SK-N-SH (cell line): ENCODE results near the gene UBASH3B.

ENCODE experiments used
- EP300 ChIP-seq, 2 experiments: IDR thresholded peaks; 2 replicates each; pipeline versions ENCODE4 v1.4.0 to v1.6.1; 2012; ENCODE audit warnings: borderline replicate concordance in 1 of 2, low read depth in 1 of 2, low read length in 1 of 2
- EZH2phosphoT487 ChIP-seq: fragments of 200-600 bp; sonication (generic); IDR thresholded peaks from 2 replicates; pipeline ENCODE4 v1.6.1; 2017; ENCODE audit warnings: low read depth, mixed run types, mild to moderate bottlenecking, antibody characterized with exemption, moderate library complexity, borderline replicate concordance
- FOXM1 ChIP-seq: IDR thresholded peaks from 2 replicates; pipeline ENCODE4 v1.4.0; 2012; ENCODE audit warnings: low read depth, mild to moderate bottlenecking
- GABPA ChIP-seq: IDR thresholded peaks from 2 replicates; pipeline ENCODE4 v1.4.0; 2012; ENCODE audit warnings: low read depth, mild to moderate bottlenecking
- TF ChIP-seq, protein P1 (sequence below): IDR thresholded peaks from 2 replicates; pipeline ENCODE4 v1.6.1; 2012; ENCODE audit warnings: mild to moderate bottlenecking, low read depth, low read length, moderate library complexity
- TF ChIP-seq, protein P2 (sequence below): fragments of 200-600 bp; sonication (generic); IDR thresholded peaks from 2 replicates; pipeline ENCODE4 v1.6.1; 2017; ENCODE audit warnings: antibody characterized with exemption, mild to moderate bottlenecking, moderate library complexity

- TF ChIP-seq EZH2phosphoT487 (no peak), GABPA (no peak), FOXM1 (no peak), EP300 (IDR thresholded peaks at IDR 0.05; ENCODE audit: borderline replicate concordance in 1 of 2, low read depth in 1 of 2, low read length in 1 of 2) (no peak)
- TF ChIP-seq, protein P1, sequence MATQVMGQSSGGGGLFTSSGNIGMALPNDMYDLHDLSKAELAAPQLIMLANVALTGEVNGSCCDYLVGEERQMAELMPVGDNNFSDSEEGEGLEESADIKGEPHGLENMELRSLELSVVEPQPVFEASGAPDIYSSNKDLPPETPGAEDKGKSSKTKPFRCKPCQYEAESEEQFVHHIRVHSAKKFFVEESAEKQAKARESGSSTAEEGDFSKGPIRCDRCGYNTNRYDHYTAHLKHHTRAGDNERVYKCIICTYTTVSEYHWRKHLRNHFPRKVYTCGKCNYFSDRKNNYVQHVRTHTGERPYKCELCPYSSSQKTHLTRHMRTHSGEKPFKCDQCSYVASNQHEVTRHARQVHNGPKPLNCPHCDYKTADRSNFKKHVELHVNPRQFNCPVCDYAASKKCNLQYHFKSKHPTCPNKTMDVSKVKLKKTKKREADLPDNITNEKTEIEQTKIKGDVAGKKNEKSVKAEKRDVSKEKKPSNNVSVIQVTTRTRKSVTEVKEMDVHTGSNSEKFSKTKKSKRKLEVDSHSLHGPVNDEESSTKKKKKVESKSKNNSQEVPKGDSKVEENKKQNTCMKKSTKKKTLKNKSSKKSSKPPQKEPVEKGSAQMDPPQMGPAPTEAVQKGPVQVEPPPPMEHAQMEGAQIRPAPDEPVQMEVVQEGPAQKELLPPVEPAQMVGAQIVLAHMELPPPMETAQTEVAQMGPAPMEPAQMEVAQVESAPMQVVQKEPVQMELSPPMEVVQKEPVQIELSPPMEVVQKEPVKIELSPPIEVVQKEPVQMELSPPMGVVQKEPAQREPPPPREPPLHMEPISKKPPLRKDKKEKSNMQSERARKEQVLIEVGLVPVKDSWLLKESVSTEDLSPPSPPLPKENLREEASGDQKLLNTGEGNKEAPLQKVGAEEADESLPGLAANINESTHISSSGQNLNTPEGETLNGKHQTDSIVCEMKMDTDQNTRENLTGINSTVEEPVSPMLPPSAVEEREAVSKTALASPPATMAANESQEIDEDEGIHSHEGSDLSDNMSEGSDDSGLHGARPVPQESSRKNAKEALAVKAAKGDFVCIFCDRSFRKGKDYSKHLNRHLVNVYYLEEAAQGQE, result no peak
- TF ChIP-seq, protein P2, sequence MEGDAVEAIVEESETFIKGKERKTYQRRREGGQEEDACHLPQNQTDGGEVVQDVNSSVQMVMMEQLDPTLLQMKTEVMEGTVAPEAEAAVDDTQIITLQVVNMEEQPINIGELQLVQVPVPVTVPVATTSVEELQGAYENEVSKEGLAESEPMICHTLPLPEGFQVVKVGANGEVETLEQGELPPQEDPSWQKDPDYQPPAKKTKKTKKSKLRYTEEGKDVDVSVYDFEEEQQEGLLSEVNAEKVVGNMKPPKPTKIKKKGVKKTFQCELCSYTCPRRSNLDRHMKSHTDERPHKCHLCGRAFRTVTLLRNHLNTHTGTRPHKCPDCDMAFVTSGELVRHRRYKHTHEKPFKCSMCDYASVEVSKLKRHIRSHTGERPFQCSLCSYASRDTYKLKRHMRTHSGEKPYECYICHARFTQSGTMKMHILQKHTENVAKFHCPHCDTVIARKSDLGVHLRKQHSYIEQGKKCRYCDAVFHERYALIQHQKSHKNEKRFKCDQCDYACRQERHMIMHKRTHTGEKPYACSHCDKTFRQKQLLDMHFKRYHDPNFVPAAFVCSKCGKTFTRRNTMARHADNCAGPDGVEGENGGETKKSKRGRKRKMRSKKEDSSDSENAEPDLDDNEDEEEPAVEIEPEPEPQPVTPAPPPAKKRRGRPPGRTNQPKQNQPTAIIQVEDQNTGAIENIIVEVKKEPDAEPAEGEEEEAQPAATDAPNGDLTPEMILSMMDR, result no peak
Observed at GRCh38 chr11:122690801-122691548, 35.5 kb downstream of the UBASH3B start.
